Ascending aorta (tissue), 2 donors: ENCODE results near the gene RABL3. TPM values are rescaled to one million over a fixed set of nuclear protein-coding genes. Genes with fewer than 3 reads are reported as not detected.
"Not testable (repeated sequence)": the region's sequence is repeated elsewhere in the genome, so short reads cannot be mapped to it uniquely, and the experiment has no call there.

ENCODE experiments used
- DNase-seq, 2 donors: peaks; one replicate each; pipeline ENCODE4 v3.0.0-alpha.2; 2019; ENCODE audit warnings: low spot score in 2 of 2
- H3K27ac ChIP-seq, 2 donors: fragments of 200-600 bp; sonication (generic); one replicate each; pipeline ENCODE4 v1.5.1; 2016 to 2017; ENCODE audit warnings: mild to moderate bottlenecking in 1 of 2
- H3K27me3 ChIP-seq: fragments of 200-600 bp; sonication (generic); one replicate; pipeline ENCODE4 v1.5.1; 2017
- H3K36me3 ChIP-seq, 2 donors: fragments of 200-600 bp; sonication (generic); one replicate each; pipeline ENCODE4 v1.5.1; 2016
- H3K4me1 ChIP-seq, 2 donors: fragments of 200-600 bp; sonication (generic); one replicate each; pipeline ENCODE4 v1.5.1; 2016 to 2017; ENCODE audit warnings: mild to moderate bottlenecking in 1 of 2
- H3K4me3 ChIP-seq, 2 donors: fragments of 200-600 bp; sonication (generic); one replicate each; pipeline ENCODE4 v1.5.1; 2016 to 2017; ENCODE audit warnings: mild to moderate bottlenecking in 1 of 2
- H3K9me3 ChIP-seq, 2 donors: fragments of 200-600 bp; sonication (generic); one replicate each; pipeline ENCODE4 v1.5.1; 2016
- CTCF ChIP-seq, 3 experiments: fragments of 200-600 bp in 2 of 3; fragments of 450-650 bp in 1 of 3; sonication (generic) in 2 of 3; IDR thresholded peaks; one replicate each; pipeline ENCODE4 v1.5.1; 2016 to 2019; ENCODE audit warnings: antibody characterized with exemption in 3 of 3, mild to moderate bottlenecking in 1 of 3, moderate library complexity in 1 of 3
- intact Hi-C: fragments of 100-400 bp; cut with DNase I; formaldehyde crosslinking; loops from one replicate; pipeline ENCODE4 v1.15.1; 2023
- total RNA-seq: library from RNA; depleted of rRNA; stranded (reverse); fragments of >200 nt; gene quantifications from one replicate; pipeline ENCODE4 v1.1.0, GENCODE V29; 2016

The RABL3 gene, protein sequence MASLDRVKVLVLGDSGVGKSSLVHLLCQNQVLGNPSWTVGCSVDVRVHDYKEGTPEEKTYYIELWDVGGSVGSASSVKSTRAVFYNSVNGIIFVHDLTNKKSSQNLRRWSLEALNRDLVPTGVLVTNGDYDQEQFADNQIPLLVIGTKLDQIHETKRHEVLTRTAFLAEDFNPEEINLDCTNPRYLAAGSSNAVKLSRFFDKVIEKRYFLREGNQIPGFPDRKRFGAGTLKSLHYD
- total RNA-seq = 3.0 TPM

GRCh38 chr3:120742198-120742848 lies at the start of gene RABL3, which contains the start of gene GTF2E1:
Gene RABL3 (minus strand): TSS chr3:120742516. CDS start chr3:120742507, 9 bp downstream.
Gene GTF2E1 (plus strand): TSS chr3:120742744. CDS start chr3:120750553, 7,809 bp downstream.
- TF ChIP-seq CTCF (IDR thresholded peaks at IDR 0.05) = no peak
- peak; percentile 96 to 99 for DNase-seq
- intact Hi-C loops = loop anchor here (1.0 to 10.0 kb wide), 7 partner anchors 146 to 1278 kb away; partner anchors contain the start of genes EAF2, GSK3B, IQCB1 and LRRC58

DNA sequence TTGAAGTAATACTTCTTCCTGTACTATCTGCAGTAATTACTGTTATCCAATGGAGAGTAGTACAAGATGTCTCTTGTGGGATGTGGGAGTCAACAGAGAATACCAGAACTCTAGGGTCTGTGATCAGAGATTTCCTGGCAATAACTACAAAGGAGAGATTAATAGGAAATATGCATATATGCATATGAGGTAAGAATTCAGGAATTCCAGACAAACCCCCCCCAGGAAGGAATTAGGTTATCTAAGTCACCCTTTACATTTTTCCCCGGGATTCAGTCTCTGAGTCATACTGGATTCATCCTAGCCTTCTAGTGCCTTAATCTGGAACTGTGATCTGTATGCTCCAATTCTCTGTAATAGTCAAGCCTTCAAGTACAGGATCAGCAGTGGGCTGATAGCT lies 49.6 kb upstream of the RABL3 start:
- no peak for DNase-seq
- H3K4me3 ChIP-seq = no peak overlapping the region
- H3K36me3 ChIP-seq = no peaks in the 10 kb centered on the region
- H3K27ac ChIP-seq = no peak overlapping the region
- no peak for TF ChIP-seq CTCF (IDR thresholded peaks at IDR 0.05)
- H3K4me1 ChIP-seq = no peaks in the 10 kb centered on the region
- H3K27me3 ChIP-seq = no peaks in the 10 kb centered on the region
- no peaks in the 10 kb centered on the region for H3K9me3 ChIP-seq
- intact Hi-C loops = no loop called here

More at GRCh38 chr3:120742198-120742848, at the start of gene RABL3, which contains the start of gene GTF2E1:
- Histone ChIP-seq H3K4me1 (peaks cover 4 to 9% of the 10 kb centered on the region in 2 donors), H3K9me3 (peaks cover 0 to 27% of the 10 kb centered on the region in 2 donors), H3K36me3 (peaks cover 5 to 16% of the 10 kb centered on the region in 2 donors), H3K27ac (peak within 1 kb of the TSS; percentile 92 to 93), H3K4me3 (peak within 1 kb of the TSS; percentile 87 to 97), H3K27me3 (no peaks in the 10 kb centered on the region)

DNA sequence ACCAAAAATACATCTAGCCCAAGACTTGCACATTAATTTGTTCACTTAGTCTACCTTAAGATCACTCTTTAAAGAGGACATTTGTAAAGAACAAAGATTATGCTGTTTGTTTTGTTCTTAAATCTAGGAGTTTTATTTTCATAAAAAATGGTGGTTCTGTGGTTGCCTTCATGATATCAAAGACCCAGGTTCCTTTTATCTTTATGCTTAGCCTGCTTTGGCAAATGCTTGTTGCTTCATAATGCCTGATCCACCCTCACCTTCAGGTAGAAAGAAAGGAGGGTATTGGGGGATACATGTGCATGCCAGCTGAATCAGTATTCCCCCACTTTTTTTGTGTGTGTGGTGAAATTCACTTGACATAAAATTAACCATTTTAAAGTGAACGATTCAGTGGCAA lies 48.7 kb upstream of the RABL3 start:
- no peak overlapping the region for H3K4me3 ChIP-seq
- TF ChIP-seq CTCF (IDR thresholded peaks at IDR 0.05) = no peak
- H3K27me3 ChIP-seq = no peaks in the 10 kb centered on the region
- no peak for DNase-seq
- H3K27ac ChIP-seq = no peak overlapping the region
- H3K9me3 ChIP-seq = no peaks in the 10 kb centered on the region
- no peaks in the 10 kb centered on the region for H3K4me1 ChIP-seq
- no peaks in the 10 kb centered on the region for H3K36me3 ChIP-seq
- intact Hi-C loops = no loop called here

GRCh38 chr3:120785832-120786231 lies 43.5 kb upstream of the RABL3 start:
- H3K4me1 ChIP-seq, H3K36me3 ChIP-seq, H3K9me3 ChIP-seq, H3K27ac ChIP-seq, DNase-seq, H3K4me3 ChIP-seq, intact Hi-C loops, H3K27me3 ChIP-seq: not testable (repeated sequence)

DNA sequence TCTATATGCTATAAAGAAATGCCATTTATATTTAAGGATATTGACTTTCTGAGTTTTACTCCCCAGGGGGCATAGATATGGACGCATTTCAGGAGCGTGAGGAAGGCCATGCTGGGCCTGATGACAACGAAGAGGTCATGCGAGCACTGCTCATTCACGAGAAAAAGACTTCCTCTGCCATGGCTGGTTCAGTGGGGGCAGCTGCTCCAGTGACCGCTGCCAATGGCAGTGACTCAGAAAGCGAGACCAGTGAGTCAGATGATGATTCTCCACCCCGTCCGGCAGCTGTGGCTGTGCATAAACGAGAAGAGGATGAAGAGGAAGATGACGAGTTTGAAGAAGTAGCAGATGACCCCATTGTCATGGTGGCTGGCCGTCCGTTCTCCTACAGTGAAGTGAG lies 38.7 kb upstream of the RABL3 start:
- no peak for TF ChIP-seq CTCF (IDR thresholded peaks at IDR 0.05)
- Histone ChIP-seq H3K36me3 (peaks cover 5 to 18% of the 10 kb centered on the region in 2 donors), H3K4me1 (peaks cover 0 to 3% of the 10 kb centered on the region in 2 donors), H3K4me3 (no peak overlapping the region), H3K9me3 (no peaks in the 10 kb centered on the region), H3K27ac (no peak overlapping the region), H3K27me3 (no peaks in the 10 kb centered on the region)
- no peak for DNase-seq
- intact Hi-C loops = no loop called here

GRCh38 chr3:120778776-120779175 lies 36.5 kb upstream of the RABL3 start:
- Histone ChIP-seq H3K27ac (no peak overlapping the region), H3K4me3 (no peak overlapping the region), H3K36me3 (peaks cover 5 to 22% of the 10 kb centered on the region in 2 donors)

More at GRCh38 chr3:120778776-120779175, 36.5 kb upstream of the RABL3 start:
- intact Hi-C loops = no loop called here
- Histone ChIP-seq H3K9me3 (no peaks in the 10 kb centered on the region), H3K27me3 (no peaks in the 10 kb centered on the region), H3K4me1 (no peaks in the 10 kb centered on the region)
- TF ChIP-seq CTCF (IDR thresholded peaks at IDR 0.05) = no peak
- DNase-seq = no peak
